Choroid plexus epithelial cell (primary cell): ENCODE data around the gene C7orf33.

Experiments used
- DNase-seq: peaks from one replicate; pipeline ENCODE4 v3.0.0-alpha.2; 2010; ENCODE audit warnings: low read depth
- H3K4me3 ChIP-seq: 2 replicates; pipeline ENCODE4 v1.5.1; 2011; ENCODE audit warnings: low read depth, mild to moderate bottlenecking, control low read depth, low read length, moderate library complexity
- CTCF ChIP-seq: conservative IDR thresholded peaks from 2 replicates; pipeline ENCODE4 v1.5.1; 2011; ENCODE audit warnings: low read depth, mild to moderate bottlenecking, control low read depth, inconsistent platforms, low read length, moderate library complexity

C7orf33 gene

GRCh38 chr7:148615085-148615730, 24.6 kb downstream of the C7orf33 start:
- no peak for TF ChIP-seq CTCF
- DNase-seq = no peak
- no peak overlapping the region for H3K4me3 ChIP-seq

GRCh38 chr7:148620749-148621359, 30.3 kb downstream of the C7orf33 start:
- no peak for TF ChIP-seq CTCF
- peak; percentile 3 for DNase-seq
- H3K4me3 ChIP-seq = no peak overlapping the region

GRCh38 chr7:148621563-148621962, 31.0 kb downstream of the C7orf33 start:
- DNase-seq = no peak
- TF ChIP-seq CTCF = no peak
- no peak overlapping the region for H3K4me3 ChIP-seq

- no peak overlapping the region for H3K4me3 ChIP-seq
- no peak for TF ChIP-seq CTCF
- no peak for DNase-seq
Measured at GRCh38 chr7:148622887-148623585, 32.5 kb downstream of the C7orf33 start.

GRCh38 chr7:148623586-148624282, 33.2 kb downstream of the C7orf33 start:
- DNase-seq = peak; percentile 63
- no peak overlapping the region for H3K4me3 ChIP-seq
- no peak for TF ChIP-seq CTCF

- DNase-seq = no peak
- H3K4me3 ChIP-seq = no peak overlapping the region
- no peak for TF ChIP-seq CTCF
Measured at GRCh38 chr7:148624735-148625134, 34.2 kb downstream of the C7orf33 start.
